DOHH2 (cell line): ENCODE results near the gene NR2C2.
"Not testable (repeated sequence)": the region's sequence is repeated elsewhere in the genome, so short reads cannot be mapped to it uniquely, and the experiment has no call there.

ENCODE experiments used
- H3F3A ChIP-seq: fragments of 200-600 bp; sonication (generic), shearing (Covaris generic); 2 replicates; pipeline ENCODE4 v1.6.0; 2016; ENCODE audit warnings: antibody characterized with exemption, mild to moderate bottlenecking; ENCODE audit not compliant: control insufficient read depth, insufficient read depth
- H3K27ac ChIP-seq: fragments of 200-600 bp; sonication (generic); 2 replicates; pipeline ENCODE4 v1.5.1; 2014; ENCODE audit warnings: low read depth, mild to moderate bottlenecking, low read length, moderate library complexity
- H3K27me3 ChIP-seq: fragments of 200-600 bp; sonication (generic); 2 replicates; pipeline ENCODE4 v1.6.1; 2014; ENCODE audit warnings: mild to moderate bottlenecking, low read length, mixed read lengths; ENCODE audit not compliant: control insufficient read depth
- H3K36me3 ChIP-seq: fragments of 200-600 bp; sonication (generic); 2 replicates; pipeline ENCODE4 v1.6.1; 2014; ENCODE audit warnings: mild to moderate bottlenecking, low read length, moderate library complexity, mixed read lengths; ENCODE audit not compliant: control insufficient read depth
- H3K4me1 ChIP-seq: fragments of 200-600 bp; sonication (generic); 2 replicates; pipeline ENCODE4 v1.6.1; 2014; ENCODE audit warnings: mild to moderate bottlenecking, low read length, mixed read lengths; ENCODE audit not compliant: control insufficient read depth
- H3K4me2 ChIP-seq: fragments of 200-600 bp; sonication (generic); 2 replicates; pipeline ENCODE4 v1.6.0; 2014; ENCODE audit warnings: mild to moderate bottlenecking, low read length, moderate library complexity
- H3K4me3 ChIP-seq: fragments of 200-600 bp; sonication (generic); 2 replicates; pipeline ENCODE4 v1.5.1; 2014; ENCODE audit warnings: mild to moderate bottlenecking, low read length, mixed read lengths
- H3K79me2 ChIP-seq: fragments of 200-600 bp; sonication (generic); 2 replicates; pipeline ENCODE4 v1.6.1; 2014; ENCODE audit warnings: mild to moderate bottlenecking, low read length, mixed read lengths; ENCODE audit not compliant: control insufficient read depth
- H3K9me2 ChIP-seq: fragments of 200-600 bp; sonication (generic); replicated peaks from 2 replicates; pipeline ENCODE4 v1.6.1; 2014; ENCODE audit warnings: mild to moderate bottlenecking, low read length, mixed read lengths; ENCODE audit not compliant: control insufficient read depth
- H3K9me3 ChIP-seq: fragments of 200-600 bp; sonication (generic); 2 replicates; pipeline ENCODE4 v1.6.1; 2014; ENCODE audit warnings: antibody characterized with exemption, low read length, mixed read lengths; ENCODE audit not compliant: control insufficient read depth, insufficient read depth
- H4K20me1 ChIP-seq: fragments of 200-600 bp; sonication (generic); 2 replicates; pipeline ENCODE4 v1.6.0; 2014; ENCODE audit warnings: low read depth, mild to moderate bottlenecking, antibody characterized with exemption, low read length, moderate library complexity; ENCODE audit not compliant: control insufficient read depth, insufficient read depth
- CTCF ChIP-seq: fragments of 200-600 bp; sonication (generic); IDR thresholded peaks from one replicate; pipeline ENCODE4 v1.5.1; 2014; ENCODE audit warnings: antibody characterized with exemption, mild to moderate bottlenecking, low read depth, low read length; ENCODE audit not compliant: poor library complexity, severe bottlenecking
- EZH2phosphoT487 ChIP-seq: fragments of 200-600 bp; sonication (generic); IDR thresholded peaks from 2 replicates; pipeline ENCODE4 v1.6.1; 2017; ENCODE audit warnings: borderline replicate concordance, mild to moderate bottlenecking, antibody characterized with exemption, low read length, moderate library complexity, mixed read lengths

The NR2C2 gene

GRCh38 chr3:14900881-14901873 lies 46.2 kb upstream of the NR2C2 start:
- Histone ChIP-seq H3F3A (no peaks in the 10 kb centered on the region), H4K20me1 (no peaks in the 10 kb centered on the region), H3K4me2 (no peak overlapping the region), H3K79me2 (no peaks in the 10 kb centered on the region), H3K9me2 (no peaks in the 10 kb centered on the region), H3K36me3 (no peaks in the 10 kb centered on the region), H3K4me3 (no peak overlapping the region), H3K9me3 (peaks cover 5% of the 10 kb centered on the region), H3K27ac (no peak overlapping the region), H3K4me1 (no peaks in the 10 kb centered on the region), H3K27me3 (peaks cover 3% of the 10 kb centered on the region; the same call in 1 of the 2 replicates)
- TF ChIP-seq EZH2phosphoT487 (no peak), CTCF (no peak)

- no peaks in the 10 kb centered on the region; the same call in 1 of the 2 replicates for H3K27me3 ChIP-seq
- H3K4me3 ChIP-seq: no peak overlapping the region
- no peaks in the 10 kb centered on the region for H3F3A ChIP-seq
- TF ChIP-seq EZH2phosphoT487: no peak
- no peak for TF ChIP-seq CTCF
- H3K36me3 ChIP-seq: no peaks in the 10 kb centered on the region
- no peaks in the 10 kb centered on the region for H3K79me2 ChIP-seq
- no peaks in the 10 kb centered on the region for H3K4me1 ChIP-seq
- no peak overlapping the region for H3K4me2 ChIP-seq
- H3K27ac ChIP-seq: no peak overlapping the region
- H4K20me1 ChIP-seq: no peaks in the 10 kb centered on the region
- no peaks in the 10 kb centered on the region for H3K9me2 ChIP-seq
- H3K9me3 ChIP-seq: peaks cover 5% of the 10 kb centered on the region
These were observed 44.7 kb upstream of the NR2C2 start for GRCh38 chr3:14902719-14903118.

GRCh38 chr3:14903501-14903900 lies 43.9 kb upstream of the NR2C2 start:
- not testable (repeated sequence) for H3K36me3 ChIP-seq, H3K27me3 ChIP-seq, H3K4me2 ChIP-seq, H3K27ac ChIP-seq, H4K20me1 ChIP-seq, H3K9me2 ChIP-seq, H3F3A ChIP-seq, H3K4me1 ChIP-seq, H3K4me3 ChIP-seq, H3K9me3 ChIP-seq, H3K79me2 ChIP-seq

- no peak overlapping the region for H3K4me2 ChIP-seq
- no peaks in the 10 kb centered on the region for H3K27me3 ChIP-seq
- H3K36me3 ChIP-seq: no peaks in the 10 kb centered on the region
These were observed 42.2 kb upstream of the NR2C2 start for GRCh38 chr3:14905055-14905657.

More at GRCh38 chr3:14905055-14905657, 42.2 kb upstream of the NR2C2 start:
- Histone ChIP-seq H3K4me3 (no peak overlapping the region), H3K79me2 (no peaks in the 10 kb centered on the region), H3K9me3 (peaks cover 5% of the 10 kb centered on the region), H3K27ac (no peak overlapping the region), H3F3A (no peaks in the 10 kb centered on the region), H4K20me1 (no peaks in the 10 kb centered on the region), H3K9me2 (no peaks in the 10 kb centered on the region), H3K4me1 (no peaks in the 10 kb centered on the region)
- TF ChIP-seq CTCF: no peak
- TF ChIP-seq EZH2phosphoT487: no peak
